Brain microvascular endothelial cell (primary cell): ENCODE results near the gene TPRG1.
A peak's percentile ranks its signal among the peaks of the same experiment; 100 is the strongest.

Experiments used
- DNase-seq: peaks from one replicate; pipeline ENCODE4 v3.0.0-alpha.2; 2020
- H3K27ac ChIP-seq: fragments of 250-450 bp; sonication (Bioruptor Pico); 2 replicates; pipeline ENCODE4 v1.5.1; 2020; ENCODE audit warnings: mild to moderate bottlenecking, moderate library complexity
- H3K27me3 ChIP-seq: fragments of 250-450 bp; sonication (Bioruptor Pico); replicated peaks from 2 replicates; pipeline ENCODE4 v1.5.1; 2020; ENCODE audit warnings: mild to moderate bottlenecking
- H3K36me3 ChIP-seq: fragments of 250-450 bp; sonication (Bioruptor Pico); replicated peaks from 2 replicates; pipeline ENCODE4 v1.5.1; 2020; ENCODE audit warnings: mild to moderate bottlenecking
- H3K4me3 ChIP-seq: 2 replicates; pipeline ENCODE4 v1.5.1; 2011; ENCODE audit warnings: low read depth, mild to moderate bottlenecking, control low read depth, low read length, moderate library complexity
- CTCF ChIP-seq: IDR thresholded peaks from 2 replicates; pipeline ENCODE4 v1.5.1; 2011; ENCODE audit warnings: low read depth, mild to moderate bottlenecking, moderate library complexity, low read length, control low read depth, inconsistent platforms; ENCODE audit errors: missing control alignments
- in situ Hi-C: cut with HindIII; loops from 2 replicates; pipeline ENCODE4 v1.10.0; 2017; ENCODE audit warnings: low sequenced_read_pairs, low pct_ligation_motif_present

Gene TPRG1

GRCh38 chr3:189276444-189277219 lies 104.9 kb downstream of the TPRG1 start:
- Histone ChIP-seq H3K4me3 (no peak overlapping the region), H3K36me3 (no peaks in the 10 kb centered on the region), H3K27me3 (no peaks in the 10 kb centered on the region), H3K27ac (no peak overlapping the region)
- DNase-seq = peak; percentile 43
- TF ChIP-seq CTCF = no peak
- in situ Hi-C loops = no loop called here

- TF ChIP-seq CTCF = no peak
- Histone ChIP-seq H3K4me3 (no peak overlapping the region), H3K27ac (no peak overlapping the region), H3K36me3 (no peaks in the 10 kb centered on the region), H3K27me3 (no peaks in the 10 kb centered on the region)
- in situ Hi-C loops = no loop called here
- DNase-seq = no peak
Measured at GRCh38 chr3:189277711-189278110, 105.9 kb downstream of the TPRG1 start.

- no peak overlapping the region for H3K27ac ChIP-seq
- in situ Hi-C loops = no loop called here
- DNase-seq = no peak
- H3K4me3 ChIP-seq = no peak overlapping the region
- H3K27me3 ChIP-seq = no peaks in the 10 kb centered on the region
- no peak for TF ChIP-seq CTCF
- H3K36me3 ChIP-seq = no peaks in the 10 kb centered on the region
Measured at GRCh38 chr3:189278221-189278620, 106.5 kb downstream of the TPRG1 start.

- H3K27ac ChIP-seq = no peak overlapping the region
- in situ Hi-C loops = no loop called here
- no peaks in the 10 kb centered on the region for H3K36me3 ChIP-seq
- TF ChIP-seq CTCF = no peak
- H3K27me3 ChIP-seq = no peaks in the 10 kb centered on the region
- no peak overlapping the region for H3K4me3 ChIP-seq
- no peak for DNase-seq
Measured at GRCh38 chr3:189282189-189282588, 110.4 kb downstream of the TPRG1 start.

GRCh38 chr3:189282741-189283140 lies 111.0 kb downstream of the TPRG1 start:
- DNase-seq = no peak
- H3K36me3 ChIP-seq = no peaks in the 10 kb centered on the region
- H3K27me3 ChIP-seq = no peaks in the 10 kb centered on the region
- in situ Hi-C loops = no loop called here
- no peak overlapping the region for H3K4me3 ChIP-seq
- H3K27ac ChIP-seq = no peak overlapping the region
- TF ChIP-seq CTCF = no peak

- no peak for TF ChIP-seq CTCF
- no peak overlapping the region for H3K27ac ChIP-seq
- no peaks in the 10 kb centered on the region for H3K27me3 ChIP-seq
- H3K36me3 ChIP-seq = no peaks in the 10 kb centered on the region
- DNase-seq = no peak
- in situ Hi-C loops = no loop called here
- H3K4me3 ChIP-seq = no peak overlapping the region
Measured at GRCh38 chr3:189286188-189286587, 114.4 kb downstream of the TPRG1 start.
